Epithelial cell of proximal tubule (primary cell): ENCODE data around the gene CELF4. TPM values are rescaled to one million over a fixed set of nuclear protein-coding genes. Genes with fewer than 3 reads are reported as not detected.

Experiments
- DNase-seq: peaks from one replicate; pipeline ENCODE4 v3.0.0-alpha.2; 2011; ENCODE audit warnings: low read depth
- H3K4me3 ChIP-seq: 2 replicates; pipeline ENCODE4 v1.5.1; 2011; ENCODE audit warnings: low read depth, mild to moderate bottlenecking, low read length
- CTCF ChIP-seq: conservative IDR thresholded peaks from 2 replicates; pipeline ENCODE4 v1.5.1; 2012; ENCODE audit warnings: low read depth, mild to moderate bottlenecking, low read length
- total RNA-seq: library from RNA; depleted of rRNA; stranded (reverse); fragments of >200 nt; gene quantifications from 2 replicates; pipeline ENCODE4 v1.2.3, GENCODE V29; 2015

Gene CELF4
- total RNA-seq, 1 donor from 2014 or later = not detected

- H3K4me3 ChIP-seq = no peak overlapping the region
- DNase-seq = no peak
- TF ChIP-seq CTCF = no peak
Observed at GRCh38 chr18:37407571-37407970, 158.0 kb downstream of the CELF4 start.

GRCh38 chr18:37405772-37406171 lies 159.8 kb downstream of the CELF4 start:
- H3K4me3 ChIP-seq = no peak overlapping the region

GRCh38 chr18:37405229-37405628 lies 160.4 kb downstream of the CELF4 start:
- H3K4me3 ChIP-seq = no peak overlapping the region
- no peak for TF ChIP-seq CTCF
- no peak for DNase-seq

More at GRCh38 chr18:37405772-37406171, 159.8 kb downstream of the CELF4 start:
- TF ChIP-seq CTCF = no peak
- no peak for DNase-seq

GRCh38 chr18:37403788-37404187 lies 161.8 kb downstream of the CELF4 start:
- H3K4me3 ChIP-seq = no peak overlapping the region
- TF ChIP-seq CTCF = no peak
- DNase-seq = no peak

GRCh38 chr18:37403100-37403781 lies 162.4 kb downstream of the CELF4 start:
- DNase-seq = no peak
- TF ChIP-seq CTCF = no peak
- no peak overlapping the region for H3K4me3 ChIP-seq

GRCh38 chr18:37402735-37403099 lies 162.9 kb downstream of the CELF4 start:
- H3K4me3 ChIP-seq = no peak overlapping the region
- DNase-seq = no peak
- TF ChIP-seq CTCF = no peak

- DNase-seq = no peak
- no peak for TF ChIP-seq CTCF
Observed at GRCh38 chr18:37400802-37401201, 164.8 kb downstream of the CELF4 start.

More at GRCh38 chr18:37400802-37401201, 164.8 kb downstream of the CELF4 start:
- no peak overlapping the region for H3K4me3 ChIP-seq
